GM19455 (cell line): ENCODE measurements around the gene PCNX2.

ENCODE experiments used
- ATAC-seq: cut with Tn5 transposase; IDR thresholded peaks from one replicate; pipeline ENCODE4 v1.9.1; 2021; ENCODE audit not compliant: unreplicated experiment

The PCNX2 gene

DNA sequence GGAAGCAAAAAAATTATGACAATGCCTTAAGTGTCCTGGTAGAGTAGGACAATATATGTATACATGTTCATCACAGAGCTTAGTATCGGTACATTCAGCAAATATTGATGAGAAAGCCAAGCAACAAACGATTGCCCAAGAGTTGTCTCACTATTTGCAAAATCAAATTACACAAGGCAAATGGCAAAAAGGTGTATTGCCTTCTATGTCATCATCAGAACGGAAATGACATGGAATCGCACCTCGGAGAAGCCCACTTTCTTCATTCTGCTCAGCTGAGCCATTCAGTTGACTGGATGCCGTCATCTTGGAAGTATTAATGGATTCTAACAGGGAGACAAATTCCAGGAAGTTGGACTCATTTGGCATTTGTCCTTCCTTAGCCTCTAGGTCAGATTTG lies 37.7 kb downstream of the PCNX2 start:
- no peak for ATAC-seq

GRCh38 chr1:233256789-233257188 lies 38.7 kb downstream of the PCNX2 start:
- ATAC-seq: no peak

- ATAC-seq: no peak
These were observed 39.3 kb downstream of the PCNX2 start for GRCh38 chr1:233256191-233256590.

DNA sequence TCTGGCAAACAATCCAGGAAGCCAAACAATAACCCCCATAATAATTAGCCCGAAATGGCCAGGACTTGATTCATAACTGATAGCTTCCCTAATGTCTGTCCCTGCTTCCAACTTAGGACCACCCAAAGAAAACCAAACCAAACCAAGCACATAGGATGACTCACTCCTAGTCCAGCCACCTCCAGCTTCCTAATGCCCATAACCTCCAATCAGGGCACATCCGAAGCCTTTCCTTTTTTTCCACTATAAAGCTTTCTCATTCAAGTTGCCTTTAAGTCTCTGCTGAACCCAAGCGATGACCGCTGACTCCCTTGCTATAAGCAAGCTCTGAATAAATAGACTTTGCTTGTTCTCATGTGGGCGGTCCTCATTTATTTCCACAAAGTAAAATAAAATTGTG lies 40.4 kb downstream of the PCNX2 start:
- no peak for ATAC-seq

DNA sequence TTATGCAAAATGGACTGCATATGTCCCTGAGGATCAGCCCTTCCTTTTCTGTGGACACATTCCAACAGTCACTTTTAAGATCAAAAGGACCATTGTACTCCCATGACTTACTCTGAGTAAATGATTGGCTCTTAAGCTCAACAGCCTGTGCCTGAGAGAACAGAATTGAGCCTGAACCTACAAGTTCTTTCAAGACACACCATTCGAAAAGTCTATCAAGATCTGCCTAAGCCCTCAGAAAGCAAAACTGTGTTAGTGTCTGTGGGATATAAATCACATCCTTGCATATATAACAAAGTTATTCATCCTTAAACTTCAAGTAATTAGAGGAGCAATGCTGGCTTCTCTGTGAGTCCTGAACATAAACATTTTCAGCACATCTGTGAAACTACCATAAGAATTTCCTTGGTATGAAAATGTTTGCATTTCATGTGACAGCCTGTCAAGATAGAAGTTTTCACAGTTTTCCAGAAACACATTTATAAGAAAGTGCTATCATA lies 41.6 kb downstream of the PCNX2 start:
- no peak for ATAC-seq

DNA sequence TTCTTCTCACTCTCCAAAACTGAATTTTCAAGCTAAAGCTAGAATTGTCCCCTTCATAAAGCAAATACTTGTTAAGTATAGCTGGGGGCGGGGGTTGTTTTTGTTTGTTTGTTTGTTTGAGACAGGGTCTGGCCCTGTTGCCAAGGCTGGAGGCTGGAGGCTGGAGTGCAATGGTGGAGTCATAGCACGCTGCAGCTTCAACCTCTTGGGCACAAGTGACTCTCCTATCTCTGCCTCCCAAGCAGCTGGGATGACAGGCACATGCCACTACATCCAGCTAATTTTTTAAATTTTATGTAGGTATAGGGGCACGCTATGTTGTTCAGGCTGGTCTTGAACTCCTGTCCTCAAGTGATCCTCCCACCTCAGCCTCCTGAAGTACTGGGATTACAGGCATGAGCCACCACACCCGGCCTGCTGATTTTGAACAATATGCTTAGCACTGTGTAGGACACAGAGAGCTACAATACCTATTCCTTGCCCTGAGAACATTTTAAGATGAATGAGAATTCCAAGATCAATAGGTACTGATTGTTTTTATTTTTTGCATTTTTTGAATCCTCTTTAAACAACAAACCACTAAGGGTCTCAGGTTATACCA lies 42.2 kb downstream of the PCNX2 start:
- ATAC-seq: no peak

DNA sequence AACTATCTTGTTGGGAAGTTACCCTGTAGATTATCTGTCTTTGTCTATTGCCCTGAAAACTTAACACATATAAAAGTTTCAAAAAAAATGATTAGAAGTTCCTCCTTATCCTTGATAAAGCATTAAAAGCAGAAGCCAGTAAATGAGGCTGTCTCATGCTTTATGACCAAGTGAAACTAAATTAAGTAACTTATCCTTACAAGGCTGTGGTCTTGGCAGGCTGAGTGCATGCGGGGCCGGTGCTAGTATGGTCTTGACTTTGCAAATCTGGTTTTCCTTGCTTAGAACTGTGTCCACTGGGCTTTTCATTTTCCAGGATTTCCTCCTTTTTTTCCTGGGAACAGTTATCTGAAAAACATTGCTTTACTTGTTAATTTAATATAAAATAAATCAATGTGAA lies 43.1 kb downstream of the PCNX2 start:
- no peak for ATAC-seq

- no peak for ATAC-seq
These were observed 44.3 kb downstream of the PCNX2 start for GRCh38 chr1:233251201-233251720.

DNA sequence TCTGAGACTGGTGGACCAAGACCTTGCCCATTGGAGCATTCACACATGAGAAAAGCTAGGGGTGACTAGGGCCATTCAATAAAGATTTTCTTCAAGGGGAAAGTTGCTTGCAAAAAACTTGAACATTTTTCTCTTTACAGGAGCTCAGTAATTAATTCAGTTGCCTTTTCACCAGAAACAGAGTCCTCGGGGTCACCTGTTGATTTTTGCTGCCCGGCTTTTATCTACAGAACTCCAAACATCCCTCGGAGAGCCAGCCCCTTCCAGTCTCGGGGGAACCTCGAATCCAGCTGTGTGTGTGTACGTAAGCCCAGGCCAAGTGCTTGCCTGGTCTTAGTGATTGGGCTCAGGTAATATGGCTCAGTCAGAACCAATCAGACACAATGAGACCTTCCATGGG lies 47.5 kb downstream of the PCNX2 start:
- no peak for ATAC-seq

GRCh38 chr1:233246965-233247364 lies 48.6 kb downstream of the PCNX2 start:
- no peak for ATAC-seq

DNA sequence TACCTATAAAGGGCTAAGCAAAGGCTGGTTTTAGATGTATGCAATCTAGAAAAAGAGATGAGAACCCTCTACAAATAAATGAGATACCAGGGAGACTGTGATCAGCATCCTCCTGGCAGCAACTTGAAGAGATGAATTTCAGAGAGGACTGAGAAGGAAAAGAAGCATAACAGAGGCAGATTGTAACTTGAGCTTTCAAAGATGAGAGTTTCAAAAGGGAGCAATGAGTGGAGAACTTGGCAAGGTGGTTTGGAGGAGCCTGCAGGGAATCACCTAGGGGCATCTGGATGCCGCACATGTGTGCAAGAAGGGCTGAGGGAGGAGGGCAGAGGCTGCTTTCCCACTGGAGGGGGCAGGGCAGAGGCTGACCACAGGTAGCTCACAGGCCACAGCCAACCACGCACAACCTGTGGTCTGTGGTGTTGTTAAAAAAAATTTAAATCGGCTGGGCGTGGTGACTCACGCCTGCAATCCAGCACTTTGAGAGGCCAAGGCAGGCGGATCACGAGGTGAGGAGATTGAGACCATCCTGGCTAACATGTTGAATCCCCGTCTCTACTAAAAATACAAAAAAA lies 50.2 kb downstream of the PCNX2 start:
- no peak for ATAC-seq

- no peak for ATAC-seq
These were observed 51.3 kb downstream of the PCNX2 start for GRCh38 chr1:233244183-233244582.

GRCh38 chr1:233242827-233243483 lies 52.6 kb downstream of the PCNX2 start:
- no peak for ATAC-seq

- ATAC-seq: no peak
These were observed 53.8 kb downstream of the PCNX2 start for GRCh38 chr1:233241759-233242158.

DNA sequence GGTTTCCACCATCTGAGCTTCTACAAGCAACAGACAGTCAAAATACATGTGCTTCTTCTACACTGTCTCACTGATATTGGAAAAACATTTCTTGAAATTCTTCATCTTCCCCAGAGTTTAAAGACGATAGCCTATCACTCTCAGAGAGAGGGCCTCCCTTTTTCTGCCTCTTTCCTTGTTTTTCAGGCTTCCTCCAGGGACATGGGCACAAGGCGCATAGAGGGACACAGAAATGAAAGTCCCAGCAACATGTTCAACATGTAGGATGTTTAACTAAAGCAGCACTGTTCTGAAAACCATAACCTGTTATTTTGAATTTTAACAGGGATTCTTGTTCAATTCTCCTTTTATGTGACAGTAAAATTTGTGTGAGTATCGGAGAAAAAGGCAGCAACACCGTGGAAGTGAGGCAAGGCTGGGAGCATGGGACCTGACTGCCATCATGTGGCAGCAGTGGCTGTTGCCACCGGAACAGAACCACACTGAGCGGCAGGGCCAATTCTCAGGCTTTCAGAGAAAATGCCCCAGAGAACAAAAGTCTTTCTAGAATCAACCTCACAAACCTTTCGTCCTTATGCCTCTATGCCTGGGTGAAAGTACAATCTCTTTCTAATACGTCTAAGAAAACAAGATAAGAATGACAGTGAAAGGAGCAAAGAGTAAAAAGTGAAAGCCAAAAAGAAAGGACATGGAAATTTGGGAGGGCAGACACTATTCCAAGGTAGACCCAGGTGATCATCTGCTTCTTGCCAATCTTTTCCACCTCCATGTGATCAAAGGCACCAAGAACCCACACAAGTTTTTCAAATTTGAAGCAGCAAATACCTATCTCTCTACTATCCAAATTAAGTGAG lies 54.5 kb downstream of the PCNX2 start:
- no peak for ATAC-seq

- no peak for ATAC-seq
These were observed 55.2 kb downstream of the PCNX2 start for GRCh38 chr1:233240371-233240770.

- no peak for ATAC-seq
These were observed 56.6 kb downstream of the PCNX2 start for GRCh38 chr1:233238884-233239431.

- ATAC-seq: no peak
These were observed 57.9 kb downstream of the PCNX2 start for GRCh38 chr1:233237647-233238046.

GRCh38 chr1:233233508-233234040 lies 62.0 kb downstream of the PCNX2 start:
- no peak for ATAC-seq

DNA sequence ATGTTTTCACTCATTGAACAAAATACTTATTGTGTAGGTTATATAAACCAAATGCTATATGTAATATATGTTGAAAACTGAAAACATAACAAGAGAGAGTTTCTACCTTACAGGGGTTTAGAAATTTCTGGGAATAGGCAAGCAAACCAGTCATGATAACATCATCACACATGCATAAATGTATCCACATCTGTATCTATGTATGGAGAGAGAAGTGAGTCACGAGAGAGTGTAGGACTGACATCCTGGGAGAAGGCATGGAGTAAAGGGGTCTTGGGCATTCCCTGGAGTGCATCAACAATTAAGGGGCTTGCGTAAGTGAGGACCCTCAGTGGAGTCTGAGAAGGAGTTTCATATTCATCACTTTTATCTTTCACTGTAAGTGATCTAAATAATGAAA lies 65.5 kb downstream of the PCNX2 start:
- ATAC-seq: no peak

GRCh38 chr1:233229288-233229687 lies 66.2 kb downstream of the PCNX2 start:
- ATAC-seq: no peak
